ENCODE measurements around the gene MMP17. TPM values are rescaled to one million over a fixed set of nuclear protein-coding genes. Genes with fewer than 3 reads are reported as not detected.
"Not testable (repeated sequence)": the region's sequence is repeated elsewhere in the genome, so short reads cannot be mapped to it uniquely, and the experiment has no call there.

MMP17 gene
- total RNA-seq, 1 donor from 2014 or later: 1.6 TPM

- DNase-seq (ENCODE audit: low read depth): no peak
Observed at GRCh38 chr12:131799828-131800593, 28.2 kb upstream of the MMP17 start.

- DNase-seq (ENCODE audit: low read depth): no peak
Observed at GRCh38 chr12:131800594-131801135, 27.5 kb upstream of the MMP17 start.

- no peak for DNase-seq (ENCODE audit: low read depth)
Observed at GRCh38 chr12:131801254-131801866, 26.8 kb upstream of the MMP17 start.

- peak; percentile 16 for DNase-seq (ENCODE audit: low read depth)
Observed at GRCh38 chr12:131803961-131804521, 24.2 kb upstream of the MMP17 start.

- DNase-seq (ENCODE audit: low read depth): no peak
Observed at GRCh38 chr12:131805421-131805820, 22.8 kb upstream of the MMP17 start.

- DNase-seq (ENCODE audit: low read depth): no peak
Observed at GRCh38 chr12:131806674-131807073, 21.5 kb upstream of the MMP17 start.

- DNase-seq (ENCODE audit: low read depth): no peak
Observed at GRCh38 chr12:131808744-131809371, 19.3 kb upstream of the MMP17 start.

- DNase-seq (ENCODE audit: low read depth): not testable (repeated sequence)
Observed at GRCh38 chr12:131809476-131810254, 18.5 kb upstream of the MMP17 start.

- DNase-seq (ENCODE audit: low read depth): no peak
Observed at GRCh38 chr12:131810726-131811125, 17.5 kb upstream of the MMP17 start.

- no peak for DNase-seq (ENCODE audit: low read depth)
Observed at GRCh38 chr12:131815131-131815530, 13.1 kb upstream of the MMP17 start.

GRCh38 chr12:131816495-131816894 is 11.7 kb upstream of the MMP17 start:
- DNase-seq (ENCODE audit: low read depth): no peak

- no peak for DNase-seq (ENCODE audit: low read depth)
Observed at GRCh38 chr12:131817241-131817640, 11.0 kb upstream of the MMP17 start.

- no peak for DNase-seq (ENCODE audit: low read depth)
Observed at GRCh38 chr12:131818821-131819585, 9.2 kb upstream of the MMP17 start.

GRCh38 chr12:131824450-131824849 is 3.7 kb upstream of the MMP17 start:
- DNase-seq (ENCODE audit: low read depth): no peak

- no peak for DNase-seq (ENCODE audit: low read depth)
Observed at GRCh38 chr12:131825146-131825892, 2.9 kb upstream of the MMP17 start.

- DNase-seq (ENCODE audit: low read depth): no peak
Observed at GRCh38 chr12:131826097-131826928, 1.9 kb upstream of the MMP17 start.

- no peak for DNase-seq (ENCODE audit: low read depth)
Observed at GRCh38 chr12:131828671-131829355, 620 bp downstream of the MMP17 start.

- DNase-seq (ENCODE audit: low read depth): no peak
Observed at GRCh38 chr12:131829356-131829747, 1.2 kb downstream of the MMP17 start.

Data from renal cortical epithelial cell (primary cell).